ENCODE measurements around the gene DPP4.

DPP4 gene

GRCh38 chr2:161947406-161947805 is 126.6 kb downstream of the DPP4 start:
- DNase-seq = no peak

GRCh38 chr2:161946489-161947107 is 127.4 kb downstream of the DPP4 start:
- no peak for DNase-seq

- DNase-seq = no peak
Measured at GRCh38 chr2:161943011-161943410, 131.0 kb downstream of the DPP4 start.
